Hepatocyte (in vitro differentiated cells): ENCODE results near the gene ASB1.

Experiments used
- CTCF ChIP-seq: fragments of 200-600 bp; sonication (generic); IDR thresholded peaks from 2 replicates; pipeline ENCODE4 v1.5.1; 2016; ENCODE audit warnings: antibody characterized with exemption, mild to moderate bottlenecking; ENCODE audit not compliant: poor library complexity
- EZH2 ChIP-seq: fragments of 200-600 bp; sonication (generic); IDR thresholded peaks from 2 replicates; pipeline ENCODE4 v1.6.1; 2016; ENCODE audit warnings: antibody characterized with exemption, mild to moderate bottlenecking, borderline replicate concordance
- EZH2phosphoT487 ChIP-seq: fragments of 200-600 bp; sonication (generic); IDR thresholded peaks from one replicate; pipeline ENCODE4 v1.6.1; 2018; ENCODE audit warnings: antibody characterized with exemption, mild to moderate bottlenecking, low read depth, moderate library complexity; ENCODE audit not compliant: unreplicated experiment, severe bottlenecking

DNA sequence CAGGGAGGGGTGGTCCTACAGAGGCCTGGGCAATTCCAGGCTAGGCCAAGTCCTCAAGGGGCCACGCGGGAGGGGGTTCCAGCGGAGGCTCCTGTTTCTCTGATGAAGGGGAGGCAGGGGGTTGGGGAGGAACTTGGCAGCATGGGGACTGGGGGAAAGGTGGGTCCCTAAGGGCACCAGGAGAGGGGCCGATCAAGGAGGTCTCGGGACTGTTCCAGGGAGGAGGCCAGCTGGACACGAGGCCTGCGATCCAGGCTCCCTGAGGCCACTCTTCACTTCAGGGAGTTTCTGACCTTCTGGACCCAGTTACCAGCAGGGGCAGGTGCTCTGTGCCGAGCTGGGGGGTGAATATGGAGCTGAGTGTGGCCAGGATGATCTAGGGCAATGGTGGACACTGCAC is 71.5 kb downstream of the ASB1 start:
- TF ChIP-seq CTCF: no peak
- no peak for TF ChIP-seq EZH2phosphoT487
- TF ChIP-seq EZH2: no peak
